Naive B cell (primary cell): ENCODE data around the gene SLC2A13. TPM values are rescaled to one million over a fixed set of nuclear protein-coding genes. Genes with fewer than 3 reads are reported as not detected.
A peak's percentile ranks its signal among the peaks of the same experiment; 100 is the strongest.

ENCODE experiments used
- ATAC-seq, 2 donors: fragments of 150-1000 bp; cut with Tn5 transposase; 2 replicates each; pipeline ENCODE4 v1.10.0; 2021; ENCODE audit warnings: low read depth in 2 of 2, mild to moderate bottlenecking in 2 of 2, moderate library complexity in 2 of 2
- DNase-seq: peaks from one replicate; pipeline ENCODE4 v3.0.0; 2022
- H3K27ac Mint-ChIP-seq, 6 donors: one replicate each; pipeline ENCODE4 v1.8.0; 2020 to 2022; ENCODE audit warnings: mild to moderate bottlenecking in 6 of 6, mixed read lengths in 6 of 6, moderate library complexity in 5 of 6, inconsistent platforms in 2 of 6
- H3K27me3 Mint-ChIP-seq, 3 donors: one replicate each; pipeline ENCODE4 v1.8.0; 2021 to 2022; ENCODE audit warnings: mixed read lengths in 3 of 3, mild to moderate bottlenecking in 1 of 3
- H3K36me3 Mint-ChIP-seq, 2 donors: one replicate each; pipeline ENCODE4 v1.8.0; 2020 to 2022; ENCODE audit warnings: mixed read lengths in 2 of 2, inconsistent platforms in 1 of 2, mild to moderate bottlenecking in 1 of 2
- H3K4me1 Mint-ChIP-seq, 3 donors: one replicate each; pipeline ENCODE4 v1.8.0; 2020 to 2022; ENCODE audit warnings: mixed read lengths in 3 of 3, inconsistent platforms in 1 of 3, mild to moderate bottlenecking in 1 of 3, moderate library complexity in 1 of 3
- H3K4me3 Mint-ChIP-seq, 8 donors: one replicate each; pipeline ENCODE4 v1.8.0; 2020 to 2022; ENCODE audit warnings: mild to moderate bottlenecking in 8 of 8, mixed read lengths in 8 of 8, moderate library complexity in 8 of 8, inconsistent platforms in 2 of 8
- H3K9me3 Mint-ChIP-seq, 7 donors: one replicate each; pipeline ENCODE4 v1.8.0; 2020 to 2022; ENCODE audit warnings: mixed read lengths in 7 of 7, mild to moderate bottlenecking in 5 of 7, inconsistent platforms in 2 of 7, moderate library complexity in 1 of 7
- polyA plus RNA-seq, 6 donors: library from polyadenylated mRNA; unstranded; fragments of 300-500 nt; fragmentation: Illumina TruSeq; gene quantifications; one replicate each; pipeline ENCODE4 v1.2.3, GENCODE V29; 2021; ENCODE audit warnings: low read depth in 6 of 6

SLC2A13 gene
- polyA plus RNA-seq, 6 donors from 2014 or later, result 0.72 to 2.2 (median 1.9) TPM; not detected in 1

- DNase-seq, result no peak
- Mint-ChIP-seq H3K4me1 (peaks cover 0 to under 1% (median 0%) of the 10 kb centered on the region in 3 donors), H3K27ac (peak overlapping the region in 1 of 6 donors; percentile 24), H3K36me3 (no peaks in the 10 kb centered on the region), H3K27me3 (no peaks in the 10 kb centered on the region), H3K4me3 (no peak overlapping the region), H3K9me3 (no peaks in the 10 kb centered on the region)
- ATAC-seq, result no peak
Observed at GRCh38 chr12:40017488-40017887, 88.4 kb downstream of the SLC2A13 start.

- Mint-ChIP-seq H3K27me3 (no peaks in the 10 kb centered on the region), H3K27ac (peak overlapping the region in 1 of 6 donors; percentile 1), H3K4me3 (no peak overlapping the region), H3K36me3 (no peaks in the 10 kb centered on the region), H3K9me3 (no peaks in the 10 kb centered on the region), H3K4me1 (peaks cover 0 to 4% (median 0%) of the 10 kb centered on the region in 3 donors)
- DNase-seq (no peak), ATAC-seq (no peak)
Observed at GRCh38 chr12:40016980-40017379, 88.9 kb downstream of the SLC2A13 start.

DNA sequence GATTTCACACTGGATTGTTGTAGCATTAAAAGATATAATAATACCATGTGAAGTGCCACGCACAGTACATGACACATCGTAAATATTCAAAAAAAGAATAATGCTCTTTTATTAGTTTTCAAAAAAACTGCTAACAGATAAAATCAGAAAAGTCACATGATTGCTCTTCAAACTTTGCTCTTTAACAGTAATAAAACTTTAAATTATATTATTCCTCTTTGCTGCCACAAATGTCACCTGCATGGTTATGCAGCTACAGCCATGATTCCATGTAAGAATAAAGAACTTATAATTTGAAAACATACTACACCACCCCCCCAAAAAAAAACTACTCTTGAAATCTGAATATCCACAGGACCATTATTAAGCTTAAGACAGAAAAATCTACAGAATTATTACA, 90.0 kb downstream of the SLC2A13 start:
- Mint-ChIP-seq H3K9me3 (no peaks in the 10 kb centered on the region), H3K27me3 (no peaks in the 10 kb centered on the region), H3K27ac (no peak overlapping the region), H3K4me3 (no peak overlapping the region), H3K36me3 (no peaks in the 10 kb centered on the region), H3K4me1 (peaks cover 3 to 12% (median 5%) of the 10 kb centered on the region in 3 donors)
- ATAC-seq (no peak), DNase-seq (no peak)

GRCh38 chr12:40015345-40015744, 90.5 kb downstream of the SLC2A13 start:
- DNase-seq (no peak), ATAC-seq (no peak)
- H3K4me1 Mint-ChIP-seq, result peaks cover 4 to 12% (median 5%) of the 10 kb centered on the region in 3 donors
- no peak overlapping the region for H3K4me3 Mint-ChIP-seq
- no peaks in the 10 kb centered on the region for H3K9me3 Mint-ChIP-seq
- H3K27ac Mint-ChIP-seq, result no peak overlapping the region
- no peaks in the 10 kb centered on the region for H3K27me3 Mint-ChIP-seq
- H3K36me3 Mint-ChIP-seq, result no peaks in the 10 kb centered on the region

DNA sequence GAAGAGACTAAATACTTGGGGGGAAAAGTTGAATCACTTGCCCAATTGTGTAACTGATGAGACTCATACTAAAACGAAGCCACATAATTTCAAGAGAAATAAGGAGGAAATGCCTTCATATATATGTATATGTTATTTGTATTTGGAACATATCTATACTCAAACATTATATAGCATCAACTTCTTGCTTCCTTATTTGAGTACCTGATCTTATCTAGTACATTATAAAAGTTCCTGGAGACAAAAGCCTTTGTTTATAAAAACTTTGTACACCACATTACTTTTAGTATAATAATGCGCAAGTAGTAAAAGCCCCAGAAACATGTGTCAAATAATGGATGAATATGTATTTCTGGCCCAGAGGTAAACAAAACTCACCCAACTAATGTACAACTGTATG, 92.0 kb downstream of the SLC2A13 start:
- no peak for ATAC-seq
- Mint-ChIP-seq H3K4me1 (peaks cover 4 to 12% (median 5%) of the 10 kb centered on the region in 3 donors), H3K27ac (no peak overlapping the region), H3K36me3 (no peaks in the 10 kb centered on the region), H3K4me3 (no peak overlapping the region), H3K9me3 (no peaks in the 10 kb centered on the region), H3K27me3 (no peaks in the 10 kb centered on the region)
- no peak for DNase-seq

DNA sequence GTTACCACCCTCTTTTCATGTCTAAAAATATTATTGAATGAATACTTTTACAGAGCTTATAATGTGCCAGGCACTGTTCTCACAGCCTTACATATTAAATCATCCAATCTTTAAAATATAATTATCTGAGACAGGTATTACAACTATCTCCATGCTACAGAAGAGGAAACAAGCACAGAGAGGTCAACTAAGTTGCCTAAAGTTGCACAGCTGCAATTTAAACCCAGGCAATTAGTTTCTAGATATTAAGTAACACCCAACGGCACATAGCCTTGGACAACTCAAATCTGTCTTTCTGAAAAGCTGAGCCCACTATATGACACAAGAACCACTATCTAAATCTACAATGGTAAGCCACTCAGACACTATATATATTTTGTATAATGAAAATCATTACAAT, 92.6 kb downstream of the SLC2A13 start:
- Mint-ChIP-seq H3K36me3 (no peaks in the 10 kb centered on the region), H3K27me3 (no peaks in the 10 kb centered on the region), H3K4me1 (peaks cover 4 to 12% (median 5%) of the 10 kb centered on the region in 3 donors), H3K4me3 (no peak overlapping the region), H3K27ac (no peak overlapping the region), H3K9me3 (no peaks in the 10 kb centered on the region)
- ATAC-seq, result no peak
- DNase-seq, result no peak

GRCh38 chr12:40012711-40013110, 93.2 kb downstream of the SLC2A13 start:
- DNase-seq (no peak), ATAC-seq (no peak)
- Mint-ChIP-seq H3K27ac (peak overlapping the region in 2 of 6 donors; percentile 9 to 38), H3K36me3 (no peaks in the 10 kb centered on the region), H3K27me3 (no peaks in the 10 kb centered on the region), H3K4me3 (peak overlapping the region in 1 of 8 donors; percentile 7), H3K9me3 (no peaks in the 10 kb centered on the region), H3K4me1 (peaks cover 4 to 12% (median 5%) of the 10 kb centered on the region in 3 donors)

- DNase-seq, result no peak
- Mint-ChIP-seq H3K27ac (peak overlapping the region in 4 of 6 donors; percentile 34 to 95 (median 73)), H3K4me1 (peaks cover 4 to 12% (median 5%) of the 10 kb centered on the region in 3 donors)
Observed at GRCh38 chr12:40011775-40012129, 94.1 kb downstream of the SLC2A13 start.

GRCh38 chr12:40010899-40011774, 94.7 kb downstream of the SLC2A13 start:
- H3K27ac Mint-ChIP-seq, result peak overlapping the region in 4 of 6 donors; percentile 34 to 95 (median 73)
- no peaks in the 10 kb centered on the region for H3K27me3 Mint-ChIP-seq
- peak; percentile 98 for ATAC-seq
- no peaks in the 10 kb centered on the region for H3K9me3 Mint-ChIP-seq
- peaks cover 4 to 12% (median 5%) of the 10 kb centered on the region in 3 donors for H3K4me1 Mint-ChIP-seq
- peak; percentile 68 for DNase-seq
- H3K4me3 Mint-ChIP-seq, result peak overlapping the region; percentile 39 to 88 (median 80)
- H3K36me3 Mint-ChIP-seq, result no peaks in the 10 kb centered on the region

More at GRCh38 chr12:40011775-40012129, 94.1 kb downstream of the SLC2A13 start:
- ATAC-seq, result peak in 1 of 2 donors; percentile 10
- Mint-ChIP-seq H3K36me3 (no peaks in the 10 kb centered on the region), H3K9me3 (no peaks in the 10 kb centered on the region), H3K4me3 (peak overlapping the region; percentile 39 to 88 (median 80)), H3K27me3 (no peaks in the 10 kb centered on the region)

GRCh38 chr12:40002178-40003169, 103.4 kb downstream of the SLC2A13 start:
- Mint-ChIP-seq H3K4me1 (no peaks in the 10 kb centered on the region), H3K36me3 (peaks cover 23 to 26% of the 10 kb centered on the region in 2 donors), H3K9me3 (peaks cover 11 to 33% (median 29%) of the 10 kb centered on the region in 7 donors), H3K27me3 (no peaks in the 10 kb centered on the region), H3K4me3 (no peak overlapping the region), H3K27ac (no peak overlapping the region)
- ATAC-seq (no peak), DNase-seq (no peak)

GRCh38 chr12:40001406-40001805, 104.5 kb downstream of the SLC2A13 start:
- H3K4me3 Mint-ChIP-seq, result no peak overlapping the region
- H3K9me3 Mint-ChIP-seq, result peaks cover 11 to 43% (median 36%) of the 10 kb centered on the region in 7 donors
- DNase-seq (no peak), ATAC-seq (no peak)
- no peaks in the 10 kb centered on the region for H3K27me3 Mint-ChIP-seq
- no peaks in the 10 kb centered on the region for H3K4me1 Mint-ChIP-seq
- H3K27ac Mint-ChIP-seq, result no peak overlapping the region
- H3K36me3 Mint-ChIP-seq, result peaks cover 26 to 29% of the 10 kb centered on the region in 2 donors

- Mint-ChIP-seq H3K9me3 (peaks cover 13 to 46% (median 39%) of the 10 kb centered on the region in 7 donors), H3K4me3 (no peak overlapping the region), H3K4me1 (no peaks in the 10 kb centered on the region), H3K27me3 (no peaks in the 10 kb centered on the region), H3K27ac (no peak overlapping the region), H3K36me3 (peaks cover 31 to 33% of the 10 kb centered on the region in 2 donors)
- ATAC-seq (no peak), DNase-seq (no peak)
Observed at GRCh38 chr12:40000884-40001283, 105.0 kb downstream of the SLC2A13 start.

DNA sequence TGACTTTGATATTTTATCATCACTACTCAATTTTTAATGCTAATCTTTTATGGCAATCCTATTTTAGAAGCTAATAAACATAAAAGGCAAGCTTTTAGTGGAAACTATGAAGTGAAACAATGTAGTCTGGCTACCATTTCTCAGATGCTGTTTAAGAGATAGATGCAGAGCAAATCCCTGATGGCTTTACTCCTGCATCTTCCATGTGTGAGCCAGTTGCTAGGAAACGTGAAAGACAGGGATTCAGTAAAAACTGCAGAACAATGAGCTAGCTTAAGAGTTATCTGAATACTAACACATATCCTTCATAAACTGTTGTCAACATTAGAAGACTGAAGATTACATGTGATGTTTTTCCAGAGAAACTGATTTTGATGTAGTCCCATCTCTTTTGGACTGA, 112.6 kb downstream of the SLC2A13 start:
- DNase-seq (no peak), ATAC-seq (no peak)
- no peak overlapping the region for H3K4me3 Mint-ChIP-seq
- no peaks in the 10 kb centered on the region for H3K27me3 Mint-ChIP-seq
- H3K36me3 Mint-ChIP-seq, result peaks cover 15 to 18% of the 10 kb centered on the region in 2 donors
- H3K27ac Mint-ChIP-seq, result no peak overlapping the region
- peaks cover 5 to 25% (median 18%) of the 10 kb centered on the region in 7 donors for H3K9me3 Mint-ChIP-seq
- H3K4me1 Mint-ChIP-seq, result peaks cover 7 to 10% (median 9%) of the 10 kb centered on the region in 3 donors
